Stomach (tissue), 9 donors: ENCODE data around the gene GTF2IRD1. TPM values are rescaled to one million over a fixed set of nuclear protein-coding genes. Genes with fewer than 3 reads are reported as not detected.

Source experiments
- DNase-seq, 2 donors: peaks; one replicate each; pipeline versions ENCODE4 v3.0.0 to v3.0.0-alpha.2; 2013 to 2019
- H3K27ac ChIP-seq, 5 donors: fragments of 200-600 bp in 4 of 5; sonication (generic) in 4 of 5; one replicate each; pipeline ENCODE4 v1.5.1; 2013 to 2019; ENCODE audit warnings: mild to moderate bottlenecking in 1 of 5, moderate library complexity in 1 of 5
- H3K27me3 ChIP-seq, 3 donors: fragments of 200-600 bp; sonication (generic); one replicate each; pipeline ENCODE4 v1.5.1; 2017 to 2019; ENCODE audit warnings: mixed run types in 1 of 3
- H3K36me3 ChIP-seq, 4 donors: fragments of 200-600 bp; sonication (generic); 1 replicate in 3 of 4; 2 replicates in 1 of 4; pipeline ENCODE4 v1.5.1; 2016 to 2019
- H3K4me1 ChIP-seq, 4 donors: fragments of 200-600 bp; sonication (generic); one replicate each; pipeline ENCODE4 v1.5.1; 2016 to 2019
- H3K4me3 ChIP-seq, 4 donors: fragments of 200-600 bp; sonication (generic) in 3 of 4; one replicate each; pipeline ENCODE4 v1.5.1; 2016 to 2019; ENCODE audit warnings: mild to moderate bottlenecking in 1 of 4
- H3K9me3 ChIP-seq, 4 donors: fragments of 200-600 bp; sonication (generic); one replicate each; pipeline ENCODE4 v1.5.1; 2016 to 2019
- EP300 ChIP-seq: sonication (generic); formaldehyde crosslinking; IDR thresholded peaks from one replicate; pipeline ENCODE4 v1.6.1; 2017; ENCODE audit warnings: antibody characterized with exemption
- POLR2A ChIP-seq, 4 donors: fragments of 450-650 bp; IDR thresholded peaks; one replicate each; pipeline ENCODE4 v1.6.1; 2016; ENCODE audit warnings: antibody characterized with exemption in 4 of 4, control low read depth in 2 of 4, mild to moderate bottlenecking in 1 of 4, moderate library complexity in 1 of 4
- POLR2AphosphoS5 ChIP-seq, 3 donors: sonication (generic); formaldehyde crosslinking; IDR thresholded peaks; one replicate each; pipeline ENCODE4 v1.6.1; 2016; ENCODE audit warnings: antibody characterized with exemption in 3 of 3
- WGBS, 5 donors: extraction: QIAGEN DNeasy Blood & Tissue Kit in 3 of 5; methylation state at CpG; one replicate each; pipeline versions ENCODE4 v1.1.5 to v1.1.7; 2013 to 2018; 5-methylcytosine and 5-hydroxymethylcytosine counted together
- intact Hi-C: fragments of 100-400 bp; cut with DNase I; formaldehyde crosslinking; loops from one replicate; pipeline ENCODE4 v1.15.1; 2023; ENCODE audit warnings: low total_unique reads
- polyA plus RNA-seq, 3 donors: library from polyadenylated mRNA; stranded (reverse); fragments of 200-250 nt; gene quantifications; one replicate each; pipeline ENCODE4 v1.2.3, GENCODE V29; 2013
- total RNA-seq, 5 donors: library from RNA; depleted of rRNA; stranded (reverse); fragments of >200 nt; gene quantifications; one replicate each; pipeline versions ENCODE4 v1.1.0 to v1.2.3, GENCODE V29; 2014 to 2016
- TF ChIP-seq, protein P1 (sequence below), 7 experiments: fragments of 450-650 bp in 4 of 7; fragments of 200-600 bp in 3 of 7; sonication (generic) in 3 of 7; IDR thresholded peaks; one replicate each; pipeline ENCODE4 v1.5.1; 2016 to 2019; ENCODE audit warnings: antibody characterized with exemption in 7 of 7, control low read depth in 2 of 7, mild to moderate bottlenecking in 1 of 7
- donor health status: healthy with polysubstance abuse.
- donor health status: Bipolar disorder and iron deficiency.
- donor health status: healthy.

Gene GTF2IRD1
- total and polyA plus RNA-seq, 8 donors = 8.0 to 41.1 (median 15.3) TPM

- Histone ChIP-seq H3K27ac (peak overlapping the region in 1 of 5 donors; percentile 1), H3K9me3 (no peaks in the 10 kb centered on the region), H3K4me3 (no peak overlapping the region), H3K36me3 (peaks cover 0 to 3% (median 0%) of the 10 kb centered on the region in 4 donors), H3K4me1 (peaks cover 16 to 43% (median 29%) of the 10 kb centered on the region in 4 donors), H3K27me3 (no peaks in the 10 kb centered on the region)
- intact Hi-C loops = no loop called here
- no peak for DNase-seq
- no peak for TF ChIP-seq POLR2AphosphoS5 (IDR thresholded peaks at IDR 0.05)
- no peak for TF ChIP-seq POLR2A (IDR thresholded peaks at IDR 0.05)
- TF ChIP-seq, protein P1, sequence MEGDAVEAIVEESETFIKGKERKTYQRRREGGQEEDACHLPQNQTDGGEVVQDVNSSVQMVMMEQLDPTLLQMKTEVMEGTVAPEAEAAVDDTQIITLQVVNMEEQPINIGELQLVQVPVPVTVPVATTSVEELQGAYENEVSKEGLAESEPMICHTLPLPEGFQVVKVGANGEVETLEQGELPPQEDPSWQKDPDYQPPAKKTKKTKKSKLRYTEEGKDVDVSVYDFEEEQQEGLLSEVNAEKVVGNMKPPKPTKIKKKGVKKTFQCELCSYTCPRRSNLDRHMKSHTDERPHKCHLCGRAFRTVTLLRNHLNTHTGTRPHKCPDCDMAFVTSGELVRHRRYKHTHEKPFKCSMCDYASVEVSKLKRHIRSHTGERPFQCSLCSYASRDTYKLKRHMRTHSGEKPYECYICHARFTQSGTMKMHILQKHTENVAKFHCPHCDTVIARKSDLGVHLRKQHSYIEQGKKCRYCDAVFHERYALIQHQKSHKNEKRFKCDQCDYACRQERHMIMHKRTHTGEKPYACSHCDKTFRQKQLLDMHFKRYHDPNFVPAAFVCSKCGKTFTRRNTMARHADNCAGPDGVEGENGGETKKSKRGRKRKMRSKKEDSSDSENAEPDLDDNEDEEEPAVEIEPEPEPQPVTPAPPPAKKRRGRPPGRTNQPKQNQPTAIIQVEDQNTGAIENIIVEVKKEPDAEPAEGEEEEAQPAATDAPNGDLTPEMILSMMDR (IDR thresholded peaks at IDR 0.05) = no peak
- TF ChIP-seq EP300 = no peak
- 72 to 86% (median 80%) methylated on average over 8 of the region's 8 CpGs for WGBS, 5 donors
Observed at GRCh38 chr7:74498996-74499834, 45.5 kb downstream of the GTF2IRD1 start.

DNA sequence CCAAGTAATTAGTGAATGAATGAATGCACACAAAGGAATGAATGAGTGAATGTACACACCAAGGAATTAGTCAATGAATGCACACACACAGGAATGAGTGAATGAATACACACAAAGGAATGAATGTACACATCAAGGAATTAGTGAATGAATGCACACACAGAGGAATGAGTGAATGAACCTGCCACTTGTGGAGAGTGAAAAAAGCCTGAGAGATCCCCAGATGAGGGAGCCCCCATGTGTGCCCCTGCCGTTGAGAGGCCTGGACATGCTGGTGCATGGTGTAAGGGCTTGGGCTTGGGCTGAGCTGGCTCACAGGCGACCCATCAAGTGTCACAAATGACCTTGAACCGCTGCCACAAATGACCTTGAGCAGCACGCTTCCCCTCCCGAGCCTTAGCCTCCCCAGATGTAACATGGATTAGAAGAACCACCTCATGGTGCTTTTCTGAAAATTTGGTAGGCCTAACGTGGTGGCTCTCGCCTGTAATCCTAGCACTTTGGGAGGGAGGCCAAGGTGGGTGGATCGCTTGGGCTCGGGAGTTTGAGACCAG, 46.2 kb downstream of the GTF2IRD1 start:
- 80 to 87% (median 87%) methylated on average over 9 of the region's 9 CpGs for WGBS, 5 donors
- H3K36me3 ChIP-seq = peaks cover 0 to 3% (median 0%) of the 10 kb centered on the region in 4 donors
- H3K27ac ChIP-seq = peak overlapping the region in 1 of 5 donors; percentile 86
- no peak for DNase-seq
- no peak overlapping the region for H3K4me3 ChIP-seq
- intact Hi-C loops = no loop called here
- H3K4me1 ChIP-seq = peaks cover 15 to 44% (median 29%) of the 10 kb centered on the region in 4 donors
- no peaks in the 10 kb centered on the region for H3K27me3 ChIP-seq
- H3K9me3 ChIP-seq = no peaks in the 10 kb centered on the region
- TF ChIP-seq, protein P1 (IDR thresholded peaks at IDR 0.05) = no peak
- TF ChIP-seq EP300 = no peak

DNA sequence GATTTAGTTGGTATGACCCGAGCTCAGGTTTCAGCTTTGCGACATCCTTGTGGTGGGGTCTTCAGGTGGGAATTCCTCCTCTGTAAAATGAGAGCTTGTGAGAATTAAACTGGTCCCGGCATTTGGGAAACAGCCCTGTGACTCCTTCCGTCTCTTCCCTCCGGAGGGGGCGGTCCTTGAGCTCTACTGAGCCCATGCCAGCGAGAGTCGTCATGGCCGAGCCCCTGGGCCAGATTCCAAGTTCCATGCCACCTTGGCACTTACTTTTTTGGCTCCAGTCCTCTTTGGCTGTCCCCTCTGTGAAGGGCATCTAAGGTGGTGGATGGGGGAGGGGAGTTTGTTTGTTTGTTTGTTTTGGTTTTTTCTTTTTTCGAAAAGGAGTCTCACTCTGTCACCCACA, 47.6 kb downstream of the GTF2IRD1 start:
- Histone ChIP-seq H3K27ac (peak overlapping the region; percentile 70 to 86 (median 77)), H3K9me3 (no peaks in the 10 kb centered on the region), H3K4me3 (peak overlapping the region in 1 of 4 donors; percentile 24), H3K27me3 (no peaks in the 10 kb centered on the region), H3K4me1 (peaks cover 22 to 44% (median 37%) of the 10 kb centered on the region in 4 donors), H3K36me3 (peaks cover 0 to 3% (median 0%) of the 10 kb centered on the region in 4 donors)
- TF ChIP-seq EP300 (peak; percentile 69), POLR2A (IDR thresholded peaks at IDR 0.05) (no peak), POLR2AphosphoS5 (IDR thresholded peaks at IDR 0.05) (peak; percentile 30 to 75 (median 66))
- 30 to 48% (median 34%) methylated on average over 10 of the region's 10 CpGs for WGBS, 5 donors
- intact Hi-C loops = no loop called here
- peak in 1 of 2 donors; percentile 88 for DNase-seq

DNA sequence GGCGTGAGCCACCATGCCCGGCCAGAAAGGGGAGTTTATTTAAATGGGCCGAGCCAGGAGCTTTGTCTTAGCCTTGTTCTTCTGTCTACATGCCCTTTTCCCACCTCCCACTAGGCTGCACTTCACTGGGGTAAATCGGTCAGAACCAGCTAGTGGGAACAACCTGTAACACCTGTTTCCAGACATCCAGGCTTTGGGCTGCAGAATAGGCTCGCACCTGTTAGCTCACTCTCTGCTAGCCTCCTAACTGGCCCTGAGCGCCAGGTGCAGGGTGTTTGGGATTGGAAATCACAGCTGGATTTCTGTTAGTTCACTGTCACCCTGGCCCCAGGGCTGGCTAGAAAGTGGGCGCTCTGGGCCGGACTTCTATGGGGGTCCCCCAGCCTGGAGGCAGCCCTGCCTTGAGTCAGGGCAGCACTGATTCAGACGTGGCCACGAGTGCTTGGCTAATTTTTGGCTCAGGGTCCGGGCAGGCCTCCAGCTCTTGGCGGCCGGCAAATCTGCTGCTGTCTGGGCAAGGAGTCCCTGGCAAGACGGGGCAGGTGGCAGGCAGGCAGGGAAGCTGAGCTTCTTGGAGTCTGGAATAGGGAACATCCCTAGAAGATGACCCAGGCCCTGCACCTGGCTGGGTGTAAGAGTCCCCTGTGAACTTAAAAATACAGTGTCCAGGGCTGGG, 48.6 kb downstream of the GTF2IRD1 start:
- Histone ChIP-seq H3K4me3 (no peak overlapping the region), H3K36me3 (peaks cover 0 to 3% (median 0%) of the 10 kb centered on the region in 4 donors), H3K27me3 (no peaks in the 10 kb centered on the region), H3K4me1 (peaks cover 26 to 50% (median 40%) of the 10 kb centered on the region in 4 donors), H3K9me3 (no peaks in the 10 kb centered on the region), H3K27ac (peak overlapping the region; percentile 70 to 86 (median 77))
- WGBS, 5 donors = 29 to 44% (median 37%) methylated on average over 10 to 14 of the region's 14 CpGs
- peak in 1 of 2 donors; percentile 82 for DNase-seq
- intact Hi-C loops = no loop called here
- no peak for TF ChIP-seq EP300
- TF ChIP-seq, protein P1 (IDR thresholded peaks at IDR 0.05) = peak in 2 of 7 experiments; percentile 6 to 10
